Measurements from ENCODE around the gene WDR62. TPM values are rescaled to one million over a fixed set of nuclear protein-coding genes. Genes with fewer than 3 reads are reported as not detected.

The WDR62 gene
- total and polyA plus RNA-seq, 2 experiments from 2014 or later = 2.1 to 13.4 TPM

DNA sequence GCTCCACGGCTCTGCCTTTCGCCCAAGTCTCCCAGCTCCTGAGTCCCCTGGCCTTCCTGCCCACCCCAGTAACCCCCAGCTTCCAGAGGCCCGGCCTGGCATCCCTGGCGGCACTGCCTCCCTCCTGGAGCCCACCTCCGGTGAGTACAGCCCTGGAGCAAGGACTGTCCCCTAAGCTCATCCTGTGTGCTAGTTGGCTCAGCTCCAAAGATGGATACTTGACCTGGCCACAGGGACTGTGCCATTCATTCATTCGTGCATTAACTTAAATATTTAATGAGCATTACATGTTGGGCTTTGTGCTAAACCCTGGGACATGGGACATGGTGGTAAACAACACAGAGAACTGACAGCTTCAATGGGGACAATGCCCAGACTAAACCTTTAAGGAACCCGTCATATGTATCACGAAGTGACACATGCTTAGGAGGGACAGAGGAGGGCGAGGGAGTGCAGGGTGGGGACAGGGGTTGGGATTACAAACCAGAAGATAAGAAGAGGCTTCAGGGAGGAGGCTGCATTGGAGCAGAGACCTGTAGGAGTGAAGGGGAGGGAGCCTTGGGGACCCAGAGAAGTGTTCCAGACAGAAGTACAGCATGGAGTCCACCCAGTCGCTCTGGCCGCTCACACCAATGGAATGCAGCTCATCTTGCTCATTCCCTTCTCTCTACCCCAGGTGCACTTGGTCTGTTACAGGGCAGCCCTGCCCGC lies 49.3 kb downstream of the WDR62 start:
- Histone ChIP-seq H3K27me3 (no peaks in the 10 kb centered on the region), H3K36me3 (peaks cover 3% of the 10 kb centered on the region), H3K4me1 (ENCODE audit: low read depth) (peaks cover 12% of the 10 kb centered on the region), H3K9me3 (ENCODE audit: low read depth) (no peaks in the 10 kb centered on the region), H3K27ac (no peak overlapping the region), H3K4me3 (no peak overlapping the region)
- TF ChIP-seq, protein P1, sequence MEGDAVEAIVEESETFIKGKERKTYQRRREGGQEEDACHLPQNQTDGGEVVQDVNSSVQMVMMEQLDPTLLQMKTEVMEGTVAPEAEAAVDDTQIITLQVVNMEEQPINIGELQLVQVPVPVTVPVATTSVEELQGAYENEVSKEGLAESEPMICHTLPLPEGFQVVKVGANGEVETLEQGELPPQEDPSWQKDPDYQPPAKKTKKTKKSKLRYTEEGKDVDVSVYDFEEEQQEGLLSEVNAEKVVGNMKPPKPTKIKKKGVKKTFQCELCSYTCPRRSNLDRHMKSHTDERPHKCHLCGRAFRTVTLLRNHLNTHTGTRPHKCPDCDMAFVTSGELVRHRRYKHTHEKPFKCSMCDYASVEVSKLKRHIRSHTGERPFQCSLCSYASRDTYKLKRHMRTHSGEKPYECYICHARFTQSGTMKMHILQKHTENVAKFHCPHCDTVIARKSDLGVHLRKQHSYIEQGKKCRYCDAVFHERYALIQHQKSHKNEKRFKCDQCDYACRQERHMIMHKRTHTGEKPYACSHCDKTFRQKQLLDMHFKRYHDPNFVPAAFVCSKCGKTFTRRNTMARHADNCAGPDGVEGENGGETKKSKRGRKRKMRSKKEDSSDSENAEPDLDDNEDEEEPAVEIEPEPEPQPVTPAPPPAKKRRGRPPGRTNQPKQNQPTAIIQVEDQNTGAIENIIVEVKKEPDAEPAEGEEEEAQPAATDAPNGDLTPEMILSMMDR (IDR thresholded peaks at IDR 0.05; ENCODE audit: low read depth, low read length) = no peak
- no peak for DNase-seq (ENCODE audit: low read depth in 1 of 2, low spot score in 1 of 2)

DNA sequence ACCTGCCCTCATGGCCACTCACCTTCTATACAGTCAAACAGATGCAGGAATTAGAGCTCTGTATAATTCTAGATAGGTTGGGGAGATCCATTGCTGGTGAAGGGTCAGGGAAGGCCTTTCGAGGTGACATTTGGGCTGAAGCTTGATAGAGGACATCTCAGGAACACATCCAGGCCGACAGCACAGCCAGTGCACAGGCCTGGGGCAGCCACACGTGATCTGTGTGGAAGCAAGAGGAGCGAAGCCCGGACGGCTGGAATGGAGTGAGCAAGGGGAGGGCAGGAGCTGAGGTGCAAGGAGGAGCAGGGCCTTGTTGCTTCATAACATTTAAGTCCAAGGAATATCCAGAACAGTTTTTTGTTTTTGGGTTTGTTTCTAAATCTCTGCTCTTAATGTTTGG lies 51.7 kb downstream of the WDR62 start:
- TF ChIP-seq, protein P1 (IDR thresholded peaks at IDR 0.05; ENCODE audit: low read depth, low read length) = no peak
- Histone ChIP-seq H3K4me3 (no peak overlapping the region), H3K27me3 (no peaks in the 10 kb centered on the region), H3K4me1 (ENCODE audit: low read depth) (no peaks in the 10 kb centered on the region), H3K36me3 (peaks cover 3% of the 10 kb centered on the region), H3K27ac (no peak overlapping the region), H3K9me3 (ENCODE audit: low read depth) (no peaks in the 10 kb centered on the region)
- DNase-seq (ENCODE audit: low read depth in 1 of 2, low spot score in 1 of 2) = no peak

DNA sequence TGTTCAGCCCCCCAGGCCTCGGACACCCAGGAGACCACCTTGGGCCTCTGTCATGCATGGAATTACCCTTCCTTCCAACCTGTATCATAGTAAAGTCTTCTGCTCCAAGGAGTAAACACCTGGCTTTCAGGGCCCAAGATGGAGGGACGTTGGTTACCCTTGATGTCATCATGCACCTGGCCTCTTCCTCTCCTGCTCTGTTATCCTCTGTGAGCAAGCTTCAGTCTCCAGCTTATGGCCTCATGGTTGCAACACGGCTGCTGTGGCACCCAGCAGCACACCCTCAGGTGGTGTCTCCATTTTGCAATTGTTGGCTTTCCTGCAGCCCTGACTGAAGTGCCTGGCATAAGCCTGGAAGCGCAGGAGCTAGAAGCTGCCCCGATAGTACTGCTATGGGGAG lies 52.3 kb downstream of the WDR62 start:
- no peaks in the 10 kb centered on the region for H3K27me3 ChIP-seq
- H3K4me1 ChIP-seq (ENCODE audit: low read depth) = no peaks in the 10 kb centered on the region
- no peak for DNase-seq (ENCODE audit: low read depth in 1 of 2, low spot score in 1 of 2)
- H3K4me3 ChIP-seq = no peak overlapping the region
- peaks cover 3% of the 10 kb centered on the region for H3K36me3 ChIP-seq
- H3K9me3 ChIP-seq (ENCODE audit: low read depth) = no peaks in the 10 kb centered on the region
- TF ChIP-seq, protein P1 (IDR thresholded peaks at IDR 0.05; ENCODE audit: low read depth, low read length) = no peak
- H3K27ac ChIP-seq = no peak overlapping the region

DNA sequence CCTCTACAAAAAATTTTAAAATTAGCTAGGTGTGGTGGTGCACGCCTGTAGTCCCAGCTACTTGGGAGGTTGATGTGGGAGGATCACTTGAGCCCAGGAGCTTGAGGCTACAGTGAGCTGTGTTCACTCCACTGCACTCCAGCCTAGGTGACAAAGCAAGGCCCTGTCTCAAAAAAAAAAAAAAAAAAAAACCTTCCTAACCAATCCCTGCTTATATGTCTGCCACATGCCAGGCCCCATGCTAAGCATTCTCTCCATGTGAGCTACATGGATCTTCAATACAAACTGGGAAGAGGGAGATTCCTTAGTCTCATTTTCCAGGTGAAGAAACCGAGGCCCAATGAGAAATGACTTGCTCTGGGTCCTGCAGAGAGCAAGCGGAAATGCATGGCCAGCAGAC lies 54.0 kb downstream of the WDR62 start:
- Histone ChIP-seq H3K27me3 (no peaks in the 10 kb centered on the region), H3K36me3 (peaks cover 7% of the 10 kb centered on the region), H3K4me3 (no peak overlapping the region), H3K27ac (no peak overlapping the region), H3K4me1 (ENCODE audit: low read depth) (no peaks in the 10 kb centered on the region), H3K9me3 (ENCODE audit: low read depth) (no peaks in the 10 kb centered on the region)
- TF ChIP-seq, protein P1 (IDR thresholded peaks at IDR 0.05; ENCODE audit: low read depth, low read length) = no peak
- DNase-seq (ENCODE audit: low read depth in 1 of 2, low spot score in 1 of 2) = no peak

DNA sequence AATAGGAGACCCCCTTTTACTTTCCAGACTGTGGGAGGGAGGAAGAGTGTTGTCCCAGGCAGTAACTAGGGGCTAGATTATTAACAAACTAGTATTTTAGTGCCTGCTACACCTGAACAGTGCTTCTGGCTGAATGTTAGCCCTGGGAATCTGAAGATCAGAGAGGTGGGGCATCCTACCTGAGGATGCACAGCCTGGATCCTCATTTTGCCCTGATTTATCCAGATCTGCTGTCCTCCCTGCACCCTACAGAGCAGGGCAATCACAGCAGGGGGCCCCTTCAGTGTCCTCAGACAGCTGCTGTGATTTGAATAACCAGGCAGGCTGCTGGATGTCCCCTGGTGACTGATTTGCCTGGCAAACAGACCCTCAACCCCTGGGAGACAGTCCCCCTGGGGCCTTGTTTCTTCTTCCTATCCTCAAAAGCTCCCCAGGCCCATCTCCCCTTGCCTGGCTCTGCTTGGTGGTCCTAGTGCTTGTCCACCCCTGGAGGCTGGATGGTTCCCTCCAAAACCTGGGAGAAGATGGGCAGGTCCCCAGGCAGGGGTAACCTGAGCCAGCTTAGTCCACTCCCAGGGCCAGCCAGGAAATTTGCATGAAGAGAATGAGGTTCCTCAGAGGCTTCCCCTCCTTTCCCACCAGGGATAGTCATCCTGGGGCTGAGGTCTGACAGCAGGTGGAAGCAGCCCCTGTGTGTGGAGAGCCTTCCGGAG lies 55.9 kb downstream of the WDR62 start, which contains the start of gene OVOL3:
OVOL3 (plus strand) TSS at position 657 of the 713 bp plus-strand sequence. CDS start 60 bp downstream, outside the sequence.
- no peak within 1 kb of the TSS for H3K4me3 ChIP-seq

More for the DNA sequence above, 55.9 kb downstream of the WDR62 start, which contains the start of gene OVOL3:
- Histone ChIP-seq H3K36me3 (peaks cover 7% of the 10 kb centered on the region), H3K4me1 (ENCODE audit: low read depth) (no peaks in the 10 kb centered on the region), H3K9me3 (ENCODE audit: low read depth) (no peaks in the 10 kb centered on the region), H3K27me3 (no peaks in the 10 kb centered on the region), H3K27ac (no peak within 1 kb of the TSS)
- no peak for DNase-seq (ENCODE audit: low read depth in 1 of 2, low spot score in 1 of 2)
- TF ChIP-seq, protein P1 (IDR thresholded peaks at IDR 0.05; ENCODE audit: low read depth, low read length) = no peak

All from cardiac muscle cell (in vitro differentiated cells and primary cell).